Neural cell (in vitro differentiated cells): ENCODE results near the gene WDR33. TPM values are rescaled to one million over a fixed set of nuclear protein-coding genes. Genes with fewer than 3 reads are reported as not detected.

ENCODE experiments used
- H2AFZ ChIP-seq: fragments of 200-600, 300-800 bp; sonication (generic), shearing (Covaris generic); 2 replicates; pipeline ENCODE4 v1.6.0; 2014; ENCODE audit warnings: low read depth, mild to moderate bottlenecking, antibody characterized with exemption, low read length, moderate library complexity
- H3F3A ChIP-seq: fragments of 200-600 bp; shearing (Covaris generic); 2 replicates; pipeline ENCODE4 v1.6.1; 2016; ENCODE audit warnings: mild to moderate bottlenecking, moderate library complexity, mixed read lengths, antibody characterized with exemption, low read length; ENCODE audit not compliant: insufficient read depth, poor library complexity, severe bottlenecking
- H3K27ac ChIP-seq: fragments of 200-600, 300-800 bp; sonication (generic), shearing (Covaris generic); 2 replicates; pipeline ENCODE4 v1.5.1; 2014; ENCODE audit warnings: mild to moderate bottlenecking, low read length, moderate library complexity
- H3K27me3 ChIP-seq: fragments of 300-800, 200-600 bp; sonication (generic), shearing (Covaris generic); 2 replicates; pipeline ENCODE4 v1.6.0; 2014; ENCODE audit warnings: mild to moderate bottlenecking, low read depth, low read length, moderate library complexity; ENCODE audit not compliant: insufficient read depth
- H3K36me3 ChIP-seq: fragments of 300-800, 200-600 bp; sonication (generic), shearing (Covaris generic); 2 replicates; pipeline ENCODE4 v1.5.1; 2014; ENCODE audit warnings: mild to moderate bottlenecking, antibody characterized with exemption, low read length, moderate library complexity; ENCODE audit not compliant: insufficient read depth
- H3K4me2 ChIP-seq: fragments of 300-800, 200-600 bp; sonication (generic), shearing (Covaris generic); 2 replicates; pipeline ENCODE4 v1.6.0; 2014; ENCODE audit warnings: mild to moderate bottlenecking, low read length
- H3K4me3 ChIP-seq: fragments of 300-800, 200-600 bp; sonication (generic), shearing (Covaris generic); 2 replicates; pipeline ENCODE4 v1.5.1; 2014; ENCODE audit warnings: mild to moderate bottlenecking, low read length, moderate library complexity
- H3K79me2 ChIP-seq: fragments of 200-600 bp; shearing (Covaris generic); replicated peaks from 2 replicates; pipeline ENCODE4 v1.6.0; 2014; ENCODE audit warnings: mild to moderate bottlenecking, low read length, moderate library complexity; ENCODE audit not compliant: insufficient read depth
- H3K9ac ChIP-seq: fragments of 300-800, 200-600 bp; sonication (generic), shearing (Covaris generic); 2 replicates; pipeline ENCODE4 v1.6.1; 2016; ENCODE audit warnings: mild to moderate bottlenecking, low read length, mixed read lengths
- H3K9me2 ChIP-seq: fragments of 200-600 bp; shearing (Covaris generic); 2 replicates; pipeline ENCODE4 v1.6.1; 2016; ENCODE audit warnings: mild to moderate bottlenecking, low read length, mixed read lengths; ENCODE audit not compliant: insufficient read depth
- H3K9me3 ChIP-seq: fragments of 200-600, 300-800 bp; sonication (generic), shearing (Covaris generic); 2 replicates; pipeline ENCODE4 v1.6.1; 2016; ENCODE audit warnings: mild to moderate bottlenecking, mixed run types, low read length, moderate library complexity, mixed read lengths
- H4K20me1 ChIP-seq: fragments of 200-600 bp; shearing (Covaris generic); 2 replicates; pipeline ENCODE4 v1.6.1; 2016; ENCODE audit warnings: mild to moderate bottlenecking, mixed run types; ENCODE audit not compliant: insufficient read depth
- EP300 ChIP-seq: fragments of 450-650 bp; conservative IDR thresholded peaks from 2 replicates; pipeline ENCODE4 v1.6.1; 2014; ENCODE audit warnings: antibody characterized with exemption, mild to moderate bottlenecking, moderate library complexity; ENCODE audit not compliant: poor library complexity, severe bottlenecking
- EZH2 ChIP-seq: fragments of 200-600, 300-800 bp; shearing (Covaris generic), sonication (generic); IDR thresholded peaks from 2 replicates; pipeline ENCODE4 v1.6.1; 2014; ENCODE audit warnings: antibody characterized with exemption, low read length, borderline replicate concordance, mild to moderate bottlenecking; ENCODE audit not compliant: insufficient read depth, poor library complexity, severe bottlenecking
- MXI1 ChIP-seq: fragments of 450-650 bp; conservative IDR thresholded peaks from 2 replicates; pipeline ENCODE4 v1.6.1; 2014; ENCODE audit warnings: antibody characterized with exemption, mild to moderate bottlenecking; ENCODE audit not compliant: poor library complexity, severe bottlenecking
- POLR2AphosphoS5 ChIP-seq: IDR thresholded peaks from 2 replicates; pipeline ENCODE4 v1.6.1; 2012
- RAD21 ChIP-seq: fragments of 450-650 bp; conservative IDR thresholded peaks from 2 replicates; pipeline ENCODE4 v1.6.1; 2014; ENCODE audit warnings: antibody characterized with exemption, mild to moderate bottlenecking, moderate library complexity
- SMC3 ChIP-seq: fragments of 450-650 bp; conservative IDR thresholded peaks from 2 replicates; pipeline ENCODE4 v1.6.1; 2014; ENCODE audit warnings: antibody characterized with exemption, mild to moderate bottlenecking, moderate library complexity; ENCODE audit not compliant: poor library complexity
- TAF1 ChIP-seq: IDR thresholded peaks from 2 replicates; pipeline ENCODE4 v1.6.1; 2012; ENCODE audit warnings: low read depth
- polyA plus RNA-seq: library from polyadenylated mRNA; depleted of rRNA; stranded (reverse); fragments of >200 nt; gene quantifications from 2 replicates; pipeline ENCODE4 v1.2.3, GENCODE V29; 2014
- TF ChIP-seq, protein P1 (sequence below): IDR thresholded peaks from 2 replicates; pipeline ENCODE4 v1.6.1; 2012; ENCODE audit warnings: borderline replicate concordance
- TF ChIP-seq, protein P2 (sequence below): fragments of 450-650 bp; IDR thresholded peaks from 2 replicates; pipeline ENCODE4 v1.5.1; 2014; ENCODE audit warnings: antibody characterized with exemption, mild to moderate bottlenecking, moderate library complexity; ENCODE audit not compliant: poor library complexity, severe bottlenecking

Gene WDR33
- polyA plus RNA-seq, 1 donor from 2014 or later, result 58.7 TPM

DNA sequence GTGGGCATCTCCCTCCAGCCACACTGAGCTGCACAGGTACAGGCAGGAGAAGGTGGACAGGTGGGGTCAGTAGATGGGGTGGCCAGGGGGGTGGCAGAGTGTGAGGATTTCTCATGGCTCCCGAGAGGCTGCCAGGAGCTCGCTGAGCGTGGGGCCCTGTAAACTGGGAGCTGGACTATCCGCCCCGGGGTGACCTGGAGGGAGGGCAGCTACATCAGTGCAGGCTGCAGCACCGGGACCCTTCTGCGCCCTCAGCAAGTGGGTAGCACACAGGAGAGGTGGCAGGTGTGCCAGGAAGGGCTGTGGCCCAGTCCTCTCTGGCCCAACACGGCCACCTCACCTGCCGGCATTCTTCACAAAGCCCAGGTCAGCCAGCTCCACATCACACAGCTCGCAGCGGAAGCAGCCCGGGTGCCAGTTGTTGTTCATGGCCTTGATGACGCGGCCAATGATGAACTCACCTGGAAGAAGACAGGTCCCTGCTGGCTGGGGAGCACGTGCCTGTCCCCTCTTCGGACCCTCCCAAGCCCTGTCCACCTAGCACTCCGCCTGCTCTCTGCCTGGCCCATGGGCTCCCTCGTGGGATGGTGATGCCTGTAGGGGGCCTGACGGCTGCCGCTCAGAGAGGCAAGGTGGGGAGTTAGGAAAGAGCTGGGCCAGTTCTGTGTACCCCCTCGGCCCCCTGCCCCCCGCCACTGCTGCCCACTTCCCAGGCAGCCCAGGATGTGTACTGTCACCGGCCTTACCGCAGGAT is 156.7 kb downstream of the WDR33 start:
- H3K4me2 ChIP-seq, result no peak overlapping the region
- no peak for TF ChIP-seq SMC3
- TF ChIP-seq, protein P1, sequence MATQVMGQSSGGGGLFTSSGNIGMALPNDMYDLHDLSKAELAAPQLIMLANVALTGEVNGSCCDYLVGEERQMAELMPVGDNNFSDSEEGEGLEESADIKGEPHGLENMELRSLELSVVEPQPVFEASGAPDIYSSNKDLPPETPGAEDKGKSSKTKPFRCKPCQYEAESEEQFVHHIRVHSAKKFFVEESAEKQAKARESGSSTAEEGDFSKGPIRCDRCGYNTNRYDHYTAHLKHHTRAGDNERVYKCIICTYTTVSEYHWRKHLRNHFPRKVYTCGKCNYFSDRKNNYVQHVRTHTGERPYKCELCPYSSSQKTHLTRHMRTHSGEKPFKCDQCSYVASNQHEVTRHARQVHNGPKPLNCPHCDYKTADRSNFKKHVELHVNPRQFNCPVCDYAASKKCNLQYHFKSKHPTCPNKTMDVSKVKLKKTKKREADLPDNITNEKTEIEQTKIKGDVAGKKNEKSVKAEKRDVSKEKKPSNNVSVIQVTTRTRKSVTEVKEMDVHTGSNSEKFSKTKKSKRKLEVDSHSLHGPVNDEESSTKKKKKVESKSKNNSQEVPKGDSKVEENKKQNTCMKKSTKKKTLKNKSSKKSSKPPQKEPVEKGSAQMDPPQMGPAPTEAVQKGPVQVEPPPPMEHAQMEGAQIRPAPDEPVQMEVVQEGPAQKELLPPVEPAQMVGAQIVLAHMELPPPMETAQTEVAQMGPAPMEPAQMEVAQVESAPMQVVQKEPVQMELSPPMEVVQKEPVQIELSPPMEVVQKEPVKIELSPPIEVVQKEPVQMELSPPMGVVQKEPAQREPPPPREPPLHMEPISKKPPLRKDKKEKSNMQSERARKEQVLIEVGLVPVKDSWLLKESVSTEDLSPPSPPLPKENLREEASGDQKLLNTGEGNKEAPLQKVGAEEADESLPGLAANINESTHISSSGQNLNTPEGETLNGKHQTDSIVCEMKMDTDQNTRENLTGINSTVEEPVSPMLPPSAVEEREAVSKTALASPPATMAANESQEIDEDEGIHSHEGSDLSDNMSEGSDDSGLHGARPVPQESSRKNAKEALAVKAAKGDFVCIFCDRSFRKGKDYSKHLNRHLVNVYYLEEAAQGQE, result no peak
- TF ChIP-seq, protein P2, sequence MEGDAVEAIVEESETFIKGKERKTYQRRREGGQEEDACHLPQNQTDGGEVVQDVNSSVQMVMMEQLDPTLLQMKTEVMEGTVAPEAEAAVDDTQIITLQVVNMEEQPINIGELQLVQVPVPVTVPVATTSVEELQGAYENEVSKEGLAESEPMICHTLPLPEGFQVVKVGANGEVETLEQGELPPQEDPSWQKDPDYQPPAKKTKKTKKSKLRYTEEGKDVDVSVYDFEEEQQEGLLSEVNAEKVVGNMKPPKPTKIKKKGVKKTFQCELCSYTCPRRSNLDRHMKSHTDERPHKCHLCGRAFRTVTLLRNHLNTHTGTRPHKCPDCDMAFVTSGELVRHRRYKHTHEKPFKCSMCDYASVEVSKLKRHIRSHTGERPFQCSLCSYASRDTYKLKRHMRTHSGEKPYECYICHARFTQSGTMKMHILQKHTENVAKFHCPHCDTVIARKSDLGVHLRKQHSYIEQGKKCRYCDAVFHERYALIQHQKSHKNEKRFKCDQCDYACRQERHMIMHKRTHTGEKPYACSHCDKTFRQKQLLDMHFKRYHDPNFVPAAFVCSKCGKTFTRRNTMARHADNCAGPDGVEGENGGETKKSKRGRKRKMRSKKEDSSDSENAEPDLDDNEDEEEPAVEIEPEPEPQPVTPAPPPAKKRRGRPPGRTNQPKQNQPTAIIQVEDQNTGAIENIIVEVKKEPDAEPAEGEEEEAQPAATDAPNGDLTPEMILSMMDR, result no peak
- TF ChIP-seq TAF1, result no peak
- TF ChIP-seq RAD21, result no peak
- no peak for TF ChIP-seq EP300
- no peak for TF ChIP-seq MXI1
- TF ChIP-seq POLR2AphosphoS5, result no peak
- no peak for TF ChIP-seq EZH2

GRCh38 chr2:127653421-127654083 is 157.4 kb downstream of the WDR33 start:
- H2AFZ ChIP-seq, result no peak overlapping the region
- H3K36me3 ChIP-seq, result no peaks in the 10 kb centered on the region
- no peak overlapping the region for H3K27ac ChIP-seq
- H3K79me2 ChIP-seq, result no peaks in the 10 kb centered on the region
- no peak overlapping the region for H3K9ac ChIP-seq
- H3K9me3 ChIP-seq, result no peaks in the 10 kb centered on the region
- H3K9me2 ChIP-seq, result no peaks in the 10 kb centered on the region
- no peak for TF ChIP-seq POLR2AphosphoS5
- TF ChIP-seq, protein P1, result no peak
- no peak for TF ChIP-seq SMC3
- TF ChIP-seq TAF1, result no peak
- no peak for TF ChIP-seq RAD21
- no peak for TF ChIP-seq EP300
- TF ChIP-seq EZH2, result no peak
- TF ChIP-seq, protein P2, result no peak
- TF ChIP-seq MXI1, result no peak
- H4K20me1 ChIP-seq, result no peaks in the 10 kb centered on the region
- no peaks in the 10 kb centered on the region for H3F3A ChIP-seq
- H3K4me3 ChIP-seq, result no peak overlapping the region
- H3K27me3 ChIP-seq, result no peaks in the 10 kb centered on the region
- no peak overlapping the region for H3K4me2 ChIP-seq

More for the DNA sequence above, 156.7 kb downstream of the WDR33 start:
- H2AFZ ChIP-seq, result no peak overlapping the region
- H3K4me3 ChIP-seq, result no peak overlapping the region
- H4K20me1 ChIP-seq, result no peaks in the 10 kb centered on the region
- no peaks in the 10 kb centered on the region for H3F3A ChIP-seq
- H3K27ac ChIP-seq, result no peak overlapping the region
- no peaks in the 10 kb centered on the region for H3K9me3 ChIP-seq
- no peaks in the 10 kb centered on the region for H3K36me3 ChIP-seq
- no peaks in the 10 kb centered on the region for H3K79me2 ChIP-seq
- no peaks in the 10 kb centered on the region for H3K9me2 ChIP-seq
- no peak overlapping the region for H3K9ac ChIP-seq
- no peaks in the 10 kb centered on the region for H3K27me3 ChIP-seq
